ENCODE data around the gene GPC6.

GPC6 gene

GRCh38 chr13:93603043-93603442 lies 376.4 kb downstream of the GPC6 start:
- TF ChIP-seq CTCF (IDR thresholded peaks at IDR 0.05; ENCODE audit: low read depth, low read length), result no peak
- H3K4me3 ChIP-seq (ENCODE audit: low read depth, low read length), result no peak overlapping the region

- no peak for TF ChIP-seq CTCF (IDR thresholded peaks at IDR 0.05; ENCODE audit: low read depth, low read length)
- H3K4me3 ChIP-seq (ENCODE audit: low read depth, low read length), result no peak overlapping the region
Observed at GRCh38 chr13:93614776-93615175, 388.2 kb downstream of the GPC6 start.

DNA sequence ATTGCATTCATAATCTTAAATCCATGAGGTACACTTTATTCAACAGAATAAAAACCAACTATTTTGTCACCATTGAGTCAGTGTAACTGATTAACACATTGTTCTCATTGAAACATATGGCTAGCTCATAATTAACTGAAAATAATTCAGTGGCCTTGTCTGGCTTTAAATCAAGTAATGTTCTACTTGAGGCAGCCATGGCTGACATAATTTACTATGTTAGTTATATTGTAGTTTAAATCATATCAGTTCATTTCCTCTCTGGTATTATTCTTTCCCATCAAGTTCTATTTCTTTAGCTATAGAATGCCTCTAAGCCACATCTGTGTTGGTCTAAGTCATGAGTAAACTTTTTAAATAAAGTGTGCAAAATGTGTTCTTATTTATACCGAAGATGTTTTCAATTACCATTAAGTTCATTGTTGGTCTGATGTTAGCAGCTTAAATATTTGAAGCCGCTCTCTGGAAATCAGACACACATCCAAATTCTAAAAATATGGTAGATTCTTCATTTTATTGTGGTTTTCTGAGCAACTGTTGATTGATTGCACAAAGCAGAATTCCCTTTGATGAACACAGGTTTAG lies 393.7 kb downstream of the GPC6 start:
- H3K4me3 ChIP-seq (ENCODE audit: low read depth, low read length), result no peak overlapping the region
- no peak for TF ChIP-seq CTCF (IDR thresholded peaks at IDR 0.05; ENCODE audit: low read depth, low read length)

GRCh38 chr13:93621051-93621450 lies 394.4 kb downstream of the GPC6 start:
- H3K4me3 ChIP-seq (ENCODE audit: low read depth, low read length), result no peak overlapping the region
- TF ChIP-seq CTCF (IDR thresholded peaks at IDR 0.05; ENCODE audit: low read depth, low read length), result no peak

DNA sequence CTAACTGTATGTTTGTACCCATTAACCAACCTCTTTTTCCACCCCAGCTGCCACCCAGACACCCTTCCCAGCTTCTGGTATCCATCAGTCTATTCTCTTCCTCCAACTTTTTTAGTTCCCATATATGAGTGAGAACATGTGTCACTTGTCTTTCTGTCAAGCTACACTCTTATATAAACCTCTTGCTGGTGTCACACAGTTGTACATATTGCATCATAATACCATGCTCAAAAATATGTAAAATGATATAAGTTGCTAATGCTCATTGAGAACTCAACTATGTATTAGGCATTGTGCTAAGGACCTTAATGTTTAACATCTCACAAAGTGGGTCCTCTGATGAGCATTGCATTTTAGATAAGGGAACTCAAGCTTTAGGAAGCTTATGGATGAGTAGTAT lies 395.4 kb downstream of the GPC6 start:
- H3K4me3 ChIP-seq (ENCODE audit: low read depth, low read length), result no peak overlapping the region
- no peak for TF ChIP-seq CTCF (IDR thresholded peaks at IDR 0.05; ENCODE audit: low read depth, low read length)

DNA sequence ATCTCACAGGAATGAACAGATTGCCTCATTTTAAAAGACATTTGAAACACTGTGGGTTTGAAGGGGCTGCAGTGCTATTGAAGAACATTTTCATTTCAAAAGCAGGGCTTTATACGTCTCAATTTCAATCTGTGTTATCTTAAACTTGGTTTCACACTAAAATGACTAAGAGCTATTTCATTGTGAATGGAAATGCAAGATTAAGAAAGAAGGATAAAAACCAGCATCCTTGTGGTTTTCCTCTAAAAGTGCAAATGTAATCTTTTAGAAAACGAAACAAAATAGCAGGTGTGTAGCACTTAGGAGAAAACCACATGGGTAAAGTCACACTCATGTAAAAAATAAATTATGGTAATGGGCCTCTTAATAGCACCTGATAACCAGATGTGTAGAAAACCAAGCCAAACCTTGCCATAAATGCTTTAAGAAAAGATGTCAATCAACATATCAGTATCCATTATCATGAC lies 397.7 kb downstream of the GPC6 start:
- no peak overlapping the region for H3K4me3 ChIP-seq (ENCODE audit: low read depth, low read length)
- TF ChIP-seq CTCF (IDR thresholded peaks at IDR 0.05; ENCODE audit: low read depth, low read length), result no peak

DNA sequence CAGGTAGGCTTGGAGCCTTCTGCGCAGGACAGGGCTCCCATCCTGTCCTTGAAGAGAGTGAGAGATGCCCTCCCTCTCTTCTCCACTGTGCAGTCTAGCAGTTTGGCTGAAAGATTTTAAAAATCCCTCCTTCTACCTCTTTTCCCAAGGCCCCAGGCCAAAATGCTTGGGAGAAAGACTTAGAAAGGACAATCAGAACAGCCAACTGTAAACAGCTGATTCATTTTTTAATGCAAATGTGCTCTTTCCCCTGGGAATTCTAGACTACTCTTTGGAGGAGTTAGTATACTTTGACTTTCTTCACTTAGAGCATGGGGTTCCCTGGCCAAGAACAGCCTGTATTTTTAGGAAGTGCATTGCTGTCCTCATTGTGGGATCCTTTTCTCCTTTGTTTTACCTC lies 398.9 kb downstream of the GPC6 start:
- no peak for TF ChIP-seq CTCF (IDR thresholded peaks at IDR 0.05; ENCODE audit: low read depth, low read length)
- H3K4me3 ChIP-seq (ENCODE audit: low read depth, low read length), result no peak overlapping the region

Measured in WI38 (cell line).